RPMI8226 (cell line): ENCODE data around the gene CNTROB.

Source experiments
- DNase-seq: peaks from one replicate; pipeline ENCODE4 v3.0.0-alpha.2; 2015

Gene CNTROB

DNA sequence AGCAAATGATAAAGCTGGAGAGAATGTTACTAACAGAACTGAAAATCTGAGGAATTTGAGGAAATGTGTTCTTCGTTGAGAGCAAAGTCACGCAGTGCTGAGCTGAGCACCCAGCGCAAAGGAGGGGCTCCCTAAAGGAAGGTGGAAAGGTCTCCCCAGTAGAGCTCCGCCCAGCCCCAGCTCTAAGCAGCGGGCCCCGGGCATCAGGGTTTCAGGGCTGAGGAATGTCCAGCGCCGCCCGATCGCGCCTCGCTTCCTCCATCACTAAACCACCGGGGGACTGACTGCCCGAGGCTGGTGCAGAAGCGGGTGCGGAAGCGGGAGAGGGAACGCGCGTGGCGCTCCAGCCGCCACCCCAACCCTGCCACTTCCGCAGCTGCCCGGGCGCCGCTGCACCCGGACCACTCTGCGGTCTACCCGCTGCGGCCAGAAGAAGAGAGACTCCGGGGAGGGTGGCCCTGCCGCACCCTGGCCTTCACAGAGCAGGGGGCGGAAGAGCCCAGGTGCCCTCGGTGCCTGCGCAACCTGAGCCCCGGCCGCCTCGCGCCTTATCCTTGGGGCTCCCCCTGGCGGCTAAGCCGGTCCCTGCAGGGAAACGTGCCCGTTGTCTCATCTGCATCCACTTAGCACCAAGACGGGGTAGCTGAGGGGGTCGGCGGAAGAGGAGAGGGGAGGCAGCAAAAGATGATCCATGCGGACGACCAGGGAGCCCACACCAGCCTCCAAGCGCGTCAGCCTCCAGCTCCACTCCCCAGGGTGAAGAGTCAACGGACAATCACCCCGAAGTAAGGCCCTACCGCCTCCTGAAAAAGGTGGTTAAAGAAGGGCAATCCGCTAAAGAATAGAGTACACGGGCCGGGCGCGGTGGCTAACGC is 58.0 kb downstream of the CNTROB start:
- DNase-seq = peak; percentile 84

DNA sequence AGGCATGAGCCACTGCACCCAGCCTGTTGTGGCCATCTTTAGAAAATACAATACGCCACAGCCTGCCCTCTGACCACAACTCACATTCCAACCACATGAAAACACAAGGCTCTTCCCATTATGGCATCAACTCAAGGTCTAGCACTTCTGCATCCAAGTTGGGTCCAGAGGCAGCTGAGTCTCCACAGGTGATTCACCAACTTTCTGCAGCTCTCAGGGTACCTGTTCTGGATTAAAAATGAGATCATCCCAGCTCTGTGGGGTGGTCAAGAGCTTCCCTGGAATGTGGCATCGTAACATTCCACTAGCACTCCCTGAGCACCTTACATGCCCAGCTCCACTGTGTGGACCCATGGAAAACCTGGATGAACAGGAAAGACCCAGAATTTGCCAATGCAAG is 60.5 kb downstream of the CNTROB start:
- DNase-seq = no peak

DNA sequence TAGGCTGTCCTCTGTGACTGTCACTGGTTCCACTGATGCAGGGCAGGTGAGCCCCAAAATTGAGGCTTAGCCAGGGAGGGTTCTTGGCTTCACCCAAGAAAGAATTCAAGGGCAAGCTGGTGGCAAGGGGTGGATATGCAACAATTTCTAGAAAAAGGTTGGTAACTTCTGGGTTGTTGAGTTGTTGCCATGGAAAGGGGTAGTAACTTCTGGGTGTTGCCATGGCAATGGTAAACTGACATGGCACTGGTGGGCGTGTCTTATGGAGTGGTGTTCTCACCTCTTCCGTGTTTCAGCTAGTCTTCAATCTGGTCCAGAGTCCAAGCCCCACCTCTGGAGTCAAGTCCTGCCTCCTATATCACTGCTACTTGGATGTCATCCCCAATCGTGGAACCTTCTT is 60.9 kb downstream of the CNTROB start:
- DNase-seq = no peak

DNA sequence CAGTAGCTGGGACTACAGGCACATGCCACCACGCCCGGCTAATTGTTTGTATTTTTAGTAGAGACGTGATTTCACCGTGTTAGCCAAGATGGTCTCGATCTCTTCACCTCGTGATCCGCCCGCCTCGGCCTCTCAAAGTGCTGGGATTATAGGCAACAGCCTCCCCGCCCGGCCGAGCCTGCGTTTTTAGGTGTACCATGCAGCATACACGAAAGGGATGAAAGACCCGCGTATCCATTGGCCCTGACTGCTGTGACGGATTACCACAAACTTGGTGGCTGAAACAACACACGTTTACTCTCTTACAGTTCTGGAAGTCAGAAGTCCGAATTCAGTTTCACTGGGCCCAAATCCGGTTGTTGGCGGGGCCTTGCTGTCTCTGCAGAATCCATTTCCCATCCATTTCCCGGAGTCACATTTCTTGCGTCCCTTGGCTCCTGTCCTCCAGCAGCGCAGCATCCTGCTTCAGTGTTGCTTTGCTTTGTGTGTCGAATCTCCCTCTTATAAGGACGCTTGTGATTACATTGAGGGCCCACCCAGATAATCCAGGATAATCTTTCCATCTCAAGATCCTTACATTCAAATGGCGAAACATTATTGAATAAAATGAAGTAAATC is 62.1 kb downstream of the CNTROB start:
- no peak for DNase-seq

DNA sequence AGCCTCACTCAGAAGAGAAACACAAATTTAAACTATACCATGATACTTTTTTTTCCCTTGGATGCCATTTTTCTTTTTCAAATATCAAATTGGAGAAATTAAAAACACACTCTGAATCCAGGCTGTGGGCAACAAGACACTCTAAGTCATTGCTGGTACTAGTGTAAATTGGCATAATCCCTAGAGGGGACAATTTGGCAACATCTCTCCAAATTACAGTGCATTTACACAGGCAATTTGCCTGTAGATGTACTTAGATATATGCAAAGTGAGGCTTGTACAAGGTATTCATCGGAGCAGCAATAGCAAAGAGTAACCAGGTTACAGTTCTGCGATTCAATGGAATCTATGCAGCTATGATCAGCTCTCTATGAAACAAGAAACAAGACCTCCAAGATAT is 63.7 kb downstream of the CNTROB start:
- no peak for DNase-seq

DNA sequence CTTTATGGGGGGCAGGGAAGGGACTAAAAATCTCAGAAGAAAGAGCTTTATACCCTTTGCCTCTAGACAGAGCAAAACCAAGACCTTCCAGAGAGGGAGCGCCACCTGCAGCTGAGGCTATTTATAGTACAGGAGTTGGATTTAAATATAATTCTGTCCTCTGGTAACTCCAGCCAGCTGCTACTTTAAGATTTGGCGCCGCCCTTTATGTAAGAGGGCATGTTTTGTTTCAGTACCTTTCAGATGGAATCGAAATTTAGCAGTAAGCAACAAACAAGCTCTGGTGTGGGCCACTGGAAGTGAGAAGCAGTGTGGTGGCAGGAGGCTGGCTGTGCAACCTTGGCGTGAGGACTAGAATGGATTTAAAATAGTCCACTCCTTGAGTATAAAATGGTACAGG is 65.2 kb downstream of the CNTROB start:
- peak; percentile 88 for DNase-seq
